ENCODE results near the gene SLC6A20. TPM values are rescaled to one million over a fixed set of nuclear protein-coding genes. Genes with fewer than 3 reads are reported as not detected.

Gene SLC6A20
- total RNA-seq, 1 experiment from 2014 or later: 0.89 TPM

DNA sequence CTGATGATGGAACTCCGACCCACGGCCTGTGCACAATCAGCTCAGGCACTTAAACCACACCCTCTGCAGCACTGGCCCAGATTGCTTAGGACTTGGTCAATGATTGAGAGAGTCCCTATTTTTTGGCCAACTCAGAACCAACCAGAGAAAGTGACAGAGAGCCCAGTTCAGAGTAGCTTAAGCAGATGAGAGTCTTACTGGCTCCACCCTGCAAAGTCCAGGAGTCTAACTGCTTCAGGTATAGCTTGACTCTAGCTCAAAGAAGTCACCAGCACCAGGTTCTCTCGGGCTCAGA is 20.1 kb downstream of the SLC6A20 start:
- TF ChIP-seq REST (IDR thresholded peaks at IDR 0.05; ENCODE audit: low read depth) (no peak), TCF7L2 (IDR thresholded peaks at IDR 0.05; ENCODE audit: borderline replicate concordance, extremely low read depth, insufficient read depth, insufficient read length) (no peak), EZH2 (IDR thresholded peaks at IDR 0.05) (no peak), SIN3A (IDR thresholded peaks at IDR 0.05; ENCODE audit: low read depth) (no peak), JUND (IDR thresholded peaks at IDR 0.05) (no peak), EGR1 (IDR thresholded peaks at IDR 0.05; ENCODE audit: low read depth) (no peak), SP1 (IDR thresholded peaks at IDR 0.05; ENCODE audit: low read depth) (no peak)
- no peak overlapping the region for H2AFZ ChIP-seq (ENCODE audit: low read depth, low read length, poor library complexity, severe bottlenecking)
- intact Hi-C loops (cut with micrococcal nuclease): no loop called here
- peaks cover 9 to 12% of the 10 kb centered on the region in 2 experiments; a peak in 3 of 4 replicates for H3K4me1 ChIP-seq (ENCODE audit: control insufficient read depth in 1 of 2, insufficient read depth in 2 of 2, low read length in 2 of 2)
- no peak overlapping the region for H3K9ac ChIP-seq (ENCODE audit: low read length)
- POLR2A ChIA-PET: no interaction called here
- H4K20me1 ChIP-seq (ENCODE audit: insufficient read depth): no peaks in the 10 kb centered on the region
- no peak overlapping the region for H3K4me3 ChIP-seq (replicated peaks in 1 of 2; ENCODE audit: low read depth in 1 of 2, low read length in 2 of 2)
- no peak for DNase-seq (ENCODE audit: low read depth, low spot score)
- H3K79me2 ChIP-seq (ENCODE audit: insufficient read depth, low read length): no peaks in the 10 kb centered on the region
- no TSS peak for BruUV-seq (replicated peaks)
- H3K9me3 ChIP-seq (ENCODE audit: control insufficient read depth in 1 of 2, insufficient read depth in 1 of 2, low read depth in 1 of 2, low read length in 2 of 2): no peaks in the 10 kb centered on the region
- no peak overlapping the region for H3K4me2 ChIP-seq (ENCODE audit: low read length)
- H3K9me2 ChIP-seq (ENCODE audit: insufficient read depth): no peaks in the 10 kb centered on the region
- RAD21 ChIA-PET (ENCODE audit: low non-redundant PET in 1 of 2, low total read pairs in 2 of 2, uncharacterized antibody in 2 of 2, unreplicated experiment in 2 of 2): no interaction called here
- no peaks in the 10 kb centered on the region for H3K36me3 ChIP-seq (ENCODE audit: control insufficient read depth in 1 of 2, insufficient read depth in 2 of 2, low read length in 2 of 2)
- CTCF ChIA-PET: no interaction called here
- no peak for ATAC-seq
- H3K27ac ChIP-seq (ENCODE audit: low read depth, low read length): no peak overlapping the region
- no peaks in the 10 kb centered on the region for H3K27me3 ChIP-seq (ENCODE audit: insufficient read depth, low read length)
